Measurements from ENCODE around the gene RGS6.

RGS6 gene

DNA sequence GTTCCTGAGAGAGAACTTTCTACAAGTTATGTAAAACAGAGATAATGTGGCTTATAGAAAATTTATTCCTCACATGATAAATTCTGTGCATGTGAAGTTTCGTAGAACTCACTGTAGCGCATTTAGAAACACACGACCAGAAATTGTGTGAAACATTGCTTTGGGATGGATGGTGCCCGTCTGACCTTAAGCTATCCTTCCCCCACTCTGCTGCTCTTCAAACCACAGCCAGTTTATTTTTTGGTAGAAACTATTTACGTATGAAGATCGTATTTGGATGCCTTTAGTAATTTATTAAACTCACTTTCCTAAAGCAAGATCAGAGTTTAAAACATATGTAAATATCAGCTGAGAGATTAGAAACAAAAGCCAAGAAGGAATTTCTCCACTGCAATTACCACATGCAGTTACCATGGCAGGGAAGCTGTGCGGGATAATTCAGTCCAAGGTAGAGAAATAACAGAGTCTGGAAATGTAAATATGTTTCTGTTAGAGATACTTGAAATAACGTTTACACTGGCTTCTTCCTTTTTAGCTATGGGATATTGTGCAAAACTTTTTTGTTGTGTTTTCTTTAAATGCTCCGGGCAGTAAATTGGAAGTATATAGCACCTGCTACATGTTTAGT is 382.7 kb downstream of the RGS6 start:
- ATAC-seq = no peak
- no peak for DNase-seq

DNA sequence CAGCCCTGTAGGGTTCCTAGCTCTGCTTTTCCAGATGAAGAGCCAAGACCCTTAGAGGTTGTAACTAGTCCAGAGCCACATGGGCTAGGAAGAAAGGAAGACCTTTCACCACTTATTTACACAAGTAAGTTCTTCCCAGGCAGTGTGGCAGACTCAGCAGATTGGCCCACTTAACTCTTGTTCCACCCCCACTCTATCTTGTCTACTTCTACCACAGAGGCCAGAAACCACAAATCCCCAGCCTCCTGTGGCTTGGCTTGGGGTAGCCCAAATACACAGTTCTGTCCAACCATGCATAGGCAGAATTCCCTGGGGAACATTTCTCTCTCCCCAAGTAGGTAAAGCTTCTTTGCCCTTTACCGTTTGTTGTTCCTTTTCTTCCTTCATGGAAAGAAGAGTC is 383.5 kb downstream of the RGS6 start:
- ATAC-seq = no peak

DNA sequence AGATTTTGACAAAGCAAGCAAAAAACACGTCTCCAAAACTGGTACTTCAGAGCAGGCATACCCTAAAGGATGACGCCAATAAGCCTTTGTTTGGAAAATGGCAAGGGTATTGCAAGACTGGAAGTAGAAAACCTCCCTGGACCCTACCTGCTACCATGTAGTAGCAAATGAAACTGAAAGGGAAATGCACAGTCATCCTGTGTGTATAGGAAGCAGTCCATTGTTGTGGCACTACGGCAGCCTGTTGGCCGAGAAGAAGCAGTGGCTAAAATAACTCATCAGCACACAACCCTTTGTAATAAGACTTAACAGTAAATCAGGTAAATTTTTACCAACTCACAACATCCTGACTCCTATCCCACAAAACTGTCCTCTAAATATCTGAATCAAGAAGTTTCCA is 386.4 kb downstream of the RGS6 start:
- no peak for DNase-seq
- ATAC-seq = peak; percentile 72

More for the DNA sequence above, 383.5 kb downstream of the RGS6 start:
- no peak for DNase-seq

DNA sequence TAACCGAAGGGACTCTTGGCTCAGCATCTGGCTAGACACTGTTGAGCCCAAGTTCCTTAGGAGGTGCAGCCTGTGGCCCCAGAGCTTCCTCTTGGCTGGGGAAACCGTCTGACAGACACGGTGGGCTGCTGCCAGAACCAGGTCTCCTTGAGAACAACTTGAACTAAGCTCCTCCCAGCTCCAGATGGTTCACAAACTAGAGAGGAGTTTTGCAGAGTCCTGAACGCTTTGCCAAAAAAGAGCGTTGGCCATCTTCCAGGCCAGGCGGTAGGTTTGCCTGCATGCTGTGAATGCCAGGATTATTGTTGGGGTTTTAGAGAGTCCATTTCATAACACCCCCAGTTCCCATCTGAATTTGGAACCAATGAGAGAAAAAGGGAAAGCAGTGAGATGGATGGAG is 399.8 kb downstream of the RGS6 start:
- no peak for DNase-seq
- no peak for ATAC-seq

DNA sequence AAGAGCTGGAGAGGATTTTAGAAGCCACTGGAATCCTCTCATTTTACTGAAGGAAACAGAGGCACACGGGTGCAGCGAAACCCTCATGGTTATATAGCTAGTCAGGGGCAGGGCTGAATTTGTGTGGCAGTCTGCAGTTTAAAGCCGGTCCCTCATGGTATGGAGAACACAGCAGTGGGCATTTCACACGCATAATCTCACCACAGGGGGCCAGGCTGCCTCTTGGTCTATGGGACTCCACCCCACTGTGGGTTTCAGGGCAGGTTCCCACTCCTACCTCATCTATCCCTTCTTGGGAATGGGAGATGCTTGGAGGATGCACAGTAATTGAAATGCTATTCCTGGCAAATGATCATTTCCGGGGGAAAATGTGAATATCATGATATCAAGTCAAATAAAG is 400.6 kb downstream of the RGS6 start:
- no peak for DNase-seq
- ATAC-seq = no peak

DNA sequence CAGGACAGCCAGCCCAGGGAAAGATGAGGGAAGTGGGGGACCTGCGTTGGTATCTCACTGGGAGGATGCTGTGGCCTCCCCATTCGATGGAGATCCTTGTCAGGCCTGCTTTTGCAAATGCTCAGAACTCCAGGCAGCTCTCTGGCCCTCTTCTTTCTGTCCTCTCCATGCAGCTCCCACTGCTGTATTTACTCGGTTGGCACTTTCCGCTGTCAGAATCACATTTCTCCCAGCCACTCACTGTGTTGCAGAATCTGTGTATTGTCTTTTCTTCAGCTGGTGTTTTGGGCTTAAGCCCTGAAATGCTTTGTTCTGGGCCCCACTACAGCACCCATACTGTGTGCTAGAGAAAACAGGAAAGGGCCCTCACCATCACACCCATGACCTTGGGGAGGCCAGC is 401.1 kb downstream of the RGS6 start:
- no peak for ATAC-seq
- DNase-seq = no peak

DNA sequence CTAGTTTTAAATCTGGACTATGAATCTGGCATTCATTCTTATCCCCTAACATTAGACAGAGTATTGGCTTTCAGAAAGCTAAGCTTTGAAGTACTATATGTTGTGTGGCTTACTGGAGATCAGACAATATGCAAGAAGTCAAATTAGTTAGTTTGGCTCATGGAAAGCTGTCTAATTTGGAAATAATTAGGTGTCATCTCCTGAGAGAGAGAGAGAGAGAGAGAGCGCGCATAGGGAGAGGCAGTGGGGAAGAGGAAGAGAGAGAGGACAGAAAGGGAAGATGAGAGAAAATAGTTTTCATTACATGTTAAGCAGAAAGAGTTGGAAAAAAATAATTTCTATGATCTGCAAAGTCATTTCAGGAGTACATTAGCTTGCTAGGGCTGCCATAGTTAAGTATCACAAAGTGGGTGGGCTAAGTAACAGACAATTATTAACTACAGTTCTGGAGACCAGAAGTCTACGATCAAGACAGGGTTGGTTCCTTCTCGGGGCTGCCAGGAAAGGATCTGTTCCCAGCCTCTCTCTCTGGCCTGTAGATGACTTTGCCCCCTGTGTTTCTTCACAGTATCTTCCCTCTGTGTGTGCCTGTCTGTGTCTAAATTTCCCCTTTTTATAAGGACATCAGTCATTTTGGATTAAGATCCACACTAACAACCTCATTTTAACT is 404.2 kb downstream of the RGS6 start:
- DNase-seq = no peak
- no peak for ATAC-seq

DNA sequence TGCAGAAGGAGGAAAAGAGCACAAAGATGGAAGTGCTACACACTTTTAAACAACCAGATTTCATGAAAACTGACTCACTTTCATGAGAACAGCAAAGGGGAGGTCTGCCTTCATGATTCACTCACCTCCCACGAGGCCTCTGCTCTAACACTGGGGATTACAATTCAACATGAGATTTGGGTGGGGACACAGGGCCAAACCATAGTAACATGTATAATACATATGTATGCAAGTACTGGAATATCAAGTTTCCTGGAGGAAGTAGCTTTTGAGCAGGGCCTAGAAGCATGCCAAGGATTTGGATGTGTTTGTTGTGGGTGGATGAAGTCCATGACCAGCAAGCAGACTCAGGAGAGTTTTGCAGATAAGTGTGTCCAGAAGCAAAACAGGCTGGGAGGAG is 409.0 kb downstream of the RGS6 start:
- no peak for DNase-seq
- ATAC-seq = no peak

DNA sequence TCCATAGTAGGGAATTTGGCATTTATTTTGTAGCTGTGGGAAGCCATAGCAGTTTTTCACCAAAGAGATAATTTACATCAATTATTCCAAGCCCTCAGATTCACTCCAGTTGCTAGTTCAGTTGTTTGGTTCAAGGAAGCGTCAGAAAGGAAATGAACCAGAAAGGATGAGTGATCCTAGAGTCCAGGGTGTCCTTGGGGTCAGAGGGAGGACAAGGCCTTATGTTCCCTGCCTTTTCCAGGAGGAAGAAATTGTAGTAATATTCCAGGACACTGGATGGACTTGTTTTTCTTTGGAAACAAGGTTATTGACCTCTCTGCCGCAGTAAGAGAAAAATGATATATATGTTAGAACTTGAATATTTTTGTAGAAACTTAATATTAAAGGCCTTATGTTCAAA is 409.5 kb downstream of the RGS6 start:
- no peak for ATAC-seq
- DNase-seq = no peak

DNA sequence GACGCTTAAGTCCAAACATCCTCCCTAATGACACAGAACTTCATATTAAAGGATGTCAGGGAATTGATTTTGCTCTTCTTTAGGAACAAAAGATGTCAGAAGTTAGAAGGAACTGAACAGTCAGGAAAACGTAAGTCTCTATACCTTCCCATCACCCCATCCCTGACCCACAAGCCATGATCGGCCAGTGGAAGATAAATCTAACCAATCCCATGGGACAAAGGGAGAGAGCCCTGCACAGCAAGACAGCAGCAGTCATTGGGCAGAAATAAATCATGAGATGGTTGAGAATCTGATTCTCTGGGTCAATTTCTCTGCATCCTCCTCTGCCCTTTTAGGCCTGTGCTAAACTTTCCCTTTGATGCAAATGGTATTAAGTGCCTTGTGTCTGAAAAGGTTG is 414.9 kb downstream of the RGS6 start:
- DNase-seq (no peak), ATAC-seq (no peak)

DNA sequence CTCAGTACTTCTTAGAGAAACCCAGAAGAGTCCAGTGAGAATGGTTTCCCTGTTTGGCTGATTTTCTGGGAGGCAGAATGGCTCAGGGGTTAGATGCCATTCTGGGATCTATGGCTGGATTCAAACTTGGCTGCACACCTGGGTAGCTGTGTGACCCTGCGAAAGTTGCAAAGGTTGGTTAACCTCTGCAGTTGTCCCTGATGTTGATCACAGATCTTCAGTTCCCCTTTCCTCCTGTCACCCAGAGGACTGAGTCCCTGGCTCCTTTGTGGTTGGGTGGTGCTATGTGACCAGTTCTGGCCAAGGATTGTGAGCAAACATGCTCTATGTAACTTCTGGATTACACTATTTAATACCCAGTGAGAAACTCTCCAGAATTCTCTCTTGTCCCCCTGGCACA is 418.0 kb downstream of the RGS6 start:
- DNase-seq (no peak), ATAC-seq (no peak)

DNA sequence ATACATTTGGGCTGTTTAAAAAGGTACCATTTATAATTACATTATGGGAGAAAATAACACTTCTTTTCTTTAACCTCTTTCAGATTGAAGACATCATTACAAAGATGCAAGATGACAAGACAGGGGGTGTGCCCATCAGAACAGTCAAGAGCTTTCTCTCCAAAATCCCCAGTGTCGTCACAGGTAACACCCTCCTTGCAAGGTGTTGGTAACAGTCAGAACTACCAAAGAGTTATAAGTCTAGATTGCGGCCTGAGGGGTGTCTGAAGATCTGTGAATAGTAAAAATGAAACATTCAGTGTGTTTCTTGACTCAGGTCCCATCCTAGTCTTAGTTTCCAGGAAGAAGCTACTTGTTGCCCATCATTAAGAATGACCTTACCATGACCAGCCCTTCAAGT is 419.8 kb downstream of the RGS6 start:
- no peak for DNase-seq
- ATAC-seq = no peak

DNA sequence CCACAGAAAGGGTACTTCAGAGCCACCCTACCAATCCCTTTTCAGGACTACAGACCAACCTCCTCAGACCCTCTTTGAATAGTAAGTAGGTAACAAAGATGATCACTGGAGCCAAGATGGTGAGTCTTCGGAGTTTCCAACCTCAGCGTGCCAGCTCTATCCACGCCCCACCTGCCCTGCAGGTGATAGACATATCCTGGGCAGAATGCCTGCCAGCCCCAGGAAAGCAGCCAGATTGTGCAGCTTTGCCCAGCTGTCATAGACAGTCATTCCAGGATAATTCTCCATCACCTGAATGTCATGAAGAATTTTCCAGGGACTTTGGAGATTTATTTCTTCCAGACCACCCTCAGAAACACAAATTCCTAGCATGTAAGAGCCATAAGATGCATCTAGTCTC is 434.4 kb downstream of the RGS6 start:
- no peak for ATAC-seq
- DNase-seq = no peak

DNA sequence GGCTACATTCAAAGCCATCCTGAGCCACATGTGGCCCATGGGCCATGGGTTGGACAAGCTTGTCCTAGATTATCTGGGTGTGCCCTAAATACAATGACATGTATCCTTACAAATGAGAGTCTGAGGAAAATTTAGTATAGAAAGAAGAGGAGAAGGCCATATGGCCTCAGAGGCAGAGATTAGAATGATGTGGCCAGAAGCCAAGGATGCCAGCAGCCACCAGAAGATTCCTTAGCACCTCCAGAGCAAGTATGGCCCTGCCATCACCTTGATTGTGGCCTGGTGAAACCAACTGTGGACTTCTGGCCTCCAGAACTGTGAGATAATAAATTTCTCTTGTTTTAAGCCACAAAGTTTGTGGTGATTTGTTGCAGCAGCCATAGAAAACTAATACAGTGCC is 436.9 kb downstream of the RGS6 start:
- ATAC-seq (no peak), DNase-seq (no peak)

DNA sequence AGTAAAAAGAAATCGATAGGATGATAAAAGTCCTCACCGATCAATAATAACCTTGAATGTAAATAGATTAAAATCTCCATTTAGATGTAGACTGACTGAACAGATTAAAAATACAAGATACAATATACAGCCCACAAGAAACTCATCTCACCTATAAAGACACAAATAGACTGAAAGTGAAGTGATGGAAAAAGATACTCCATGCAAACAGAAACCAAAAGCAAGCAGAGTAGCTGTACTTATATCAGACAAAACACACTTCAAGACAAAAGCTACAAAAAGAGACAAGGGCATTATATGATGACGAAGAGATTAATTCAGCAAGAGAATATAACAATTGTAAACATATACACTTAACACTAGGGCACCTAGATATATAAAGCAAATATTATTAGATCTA is 444.8 kb downstream of the RGS6 start:
- no peak for ATAC-seq
- DNase-seq = no peak

DNA sequence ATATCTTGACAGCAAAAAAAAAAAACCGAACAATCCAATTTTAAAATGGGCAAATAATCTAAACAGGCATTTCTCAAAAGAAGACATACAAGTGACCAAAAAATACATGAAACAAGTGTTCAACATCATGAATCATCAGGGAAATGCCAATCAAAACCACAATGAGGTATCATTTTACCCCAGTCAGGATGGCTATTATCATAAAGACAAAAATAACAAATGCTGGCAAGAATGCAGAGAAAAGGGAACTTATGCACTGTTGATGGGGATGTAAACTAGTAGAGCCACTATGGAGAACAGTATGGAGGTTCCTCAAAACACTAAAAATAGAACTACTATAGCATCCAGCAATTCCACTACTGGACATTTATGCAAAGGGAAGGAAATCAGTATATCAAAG is 448.2 kb downstream of the RGS6 start:
- DNase-seq (no peak), ATAC-seq (no peak)

DNA sequence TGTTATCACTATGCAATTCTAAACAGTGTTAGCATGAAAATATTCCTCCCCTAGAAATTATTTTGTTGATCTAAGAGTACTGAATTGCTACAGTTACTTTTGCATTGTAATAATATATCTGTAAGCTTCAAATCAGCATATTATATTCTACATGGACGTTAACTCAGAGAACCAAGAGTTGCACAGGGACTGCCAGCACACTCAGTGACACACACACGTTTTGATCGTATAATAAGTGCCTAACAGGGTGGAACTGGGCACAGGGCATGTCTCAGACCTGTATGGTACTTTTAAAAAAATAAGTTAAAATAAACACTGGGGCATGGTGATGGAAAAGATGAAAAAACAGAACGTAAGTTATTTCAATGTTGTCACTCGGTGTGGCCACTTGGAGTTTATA is 451.6 kb downstream of the RGS6 start:
- DNase-seq = no peak
- ATAC-seq = no peak

DNA sequence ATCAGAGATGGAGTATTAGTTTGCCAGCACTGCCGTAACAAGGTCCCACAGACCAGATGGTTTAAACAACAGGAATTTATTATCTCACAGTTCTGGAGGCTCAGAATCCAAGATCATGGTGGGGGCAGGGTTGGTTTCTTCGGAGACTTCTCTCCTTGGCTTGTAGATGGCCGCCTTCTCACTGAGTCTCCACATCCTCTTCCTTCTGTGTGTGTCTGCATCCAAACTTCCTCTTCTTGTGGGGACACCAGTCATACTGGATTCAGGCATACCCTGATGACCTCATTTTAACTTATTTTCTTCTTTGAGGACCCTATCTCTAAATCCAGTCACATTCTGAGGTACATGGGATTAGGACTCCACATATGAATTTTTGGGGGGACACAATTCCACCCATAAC is 455.5 kb downstream of the RGS6 start:
- ATAC-seq (no peak), DNase-seq (no peak)

DNA sequence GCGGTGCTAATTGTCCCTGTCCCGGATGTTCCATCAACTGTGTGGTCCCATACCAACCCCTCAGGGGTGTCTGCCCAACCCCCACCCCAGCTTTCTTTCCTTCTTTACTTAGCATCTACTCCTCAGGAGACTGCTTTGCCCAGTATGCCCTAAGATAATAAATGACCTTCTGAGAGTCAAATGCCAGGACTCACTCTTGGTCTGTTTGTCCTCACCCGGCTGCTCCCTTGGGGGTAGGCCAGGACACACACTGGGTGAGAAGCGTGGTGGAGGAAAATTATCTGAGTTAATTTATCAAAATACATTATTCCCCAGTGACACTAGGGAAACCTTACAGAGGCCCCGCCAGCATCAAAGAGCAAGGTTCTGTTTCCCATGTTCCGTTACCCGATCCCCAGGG is 457.0 kb downstream of the RGS6 start:
- no peak for DNase-seq
- ATAC-seq = no peak

DNA sequence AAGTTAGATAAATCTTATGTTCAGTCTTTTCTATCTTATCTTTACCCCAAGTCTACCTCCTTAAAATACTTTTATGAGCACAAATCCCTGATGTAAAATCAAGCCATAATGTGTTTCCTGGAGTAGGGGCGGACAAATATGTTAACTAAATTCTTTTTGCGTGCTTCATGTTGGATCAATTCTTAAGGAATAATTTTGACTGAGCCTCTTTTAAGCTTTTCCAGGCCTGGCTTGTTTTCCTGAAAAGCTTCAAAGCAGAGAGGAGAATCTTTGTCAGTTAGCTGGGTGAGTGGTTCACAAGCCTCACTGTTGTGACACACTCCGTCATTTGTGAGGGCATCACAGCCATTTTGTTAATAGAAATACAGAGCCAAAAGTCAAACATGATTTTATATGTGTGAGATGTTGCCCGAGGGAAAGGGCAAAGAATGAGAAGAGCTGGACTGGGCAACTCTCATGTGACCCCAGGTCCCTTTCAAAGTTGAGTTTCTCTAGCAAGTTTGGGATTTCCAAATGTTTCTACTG is 468.9 kb downstream of the RGS6 start:
- DNase-seq (no peak), ATAC-seq (no peak)

DNA sequence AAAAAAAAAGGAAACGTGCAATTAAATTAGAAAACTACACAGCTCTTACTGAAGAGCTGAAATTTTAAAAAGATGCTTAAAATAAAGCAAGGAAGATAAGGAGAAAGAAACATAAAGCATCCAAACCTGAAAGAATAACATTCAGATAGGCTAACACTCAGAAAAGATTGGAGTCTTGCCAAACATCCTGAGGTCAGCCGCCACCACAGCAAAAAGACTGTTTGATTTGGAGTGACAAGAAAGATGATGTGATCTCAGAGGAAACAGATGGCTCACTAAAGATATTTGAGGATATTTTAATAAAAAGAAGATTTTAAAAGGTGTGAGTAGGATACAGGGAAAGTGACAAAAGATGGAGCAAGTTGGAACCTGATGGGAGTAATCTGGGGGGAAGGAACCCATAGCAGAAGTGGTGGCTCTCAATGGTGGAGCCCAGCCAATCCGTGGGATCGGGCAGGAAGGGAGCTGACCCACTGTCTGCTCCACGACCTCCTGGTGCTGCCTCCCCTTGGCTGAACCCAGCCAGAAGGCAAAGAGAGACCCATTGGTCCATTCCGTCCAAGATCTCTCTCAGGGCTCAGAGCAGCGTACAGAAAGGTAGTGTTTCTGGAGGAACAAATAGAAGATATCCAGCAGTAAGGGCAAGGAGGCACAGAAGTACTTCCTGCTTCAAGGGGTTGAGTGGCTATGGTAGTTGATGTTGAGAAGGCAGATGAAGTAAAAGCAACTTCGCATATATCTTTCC is 469.6 kb downstream of the RGS6 start:
- ATAC-seq = no peak
- no peak for DNase-seq

DNA sequence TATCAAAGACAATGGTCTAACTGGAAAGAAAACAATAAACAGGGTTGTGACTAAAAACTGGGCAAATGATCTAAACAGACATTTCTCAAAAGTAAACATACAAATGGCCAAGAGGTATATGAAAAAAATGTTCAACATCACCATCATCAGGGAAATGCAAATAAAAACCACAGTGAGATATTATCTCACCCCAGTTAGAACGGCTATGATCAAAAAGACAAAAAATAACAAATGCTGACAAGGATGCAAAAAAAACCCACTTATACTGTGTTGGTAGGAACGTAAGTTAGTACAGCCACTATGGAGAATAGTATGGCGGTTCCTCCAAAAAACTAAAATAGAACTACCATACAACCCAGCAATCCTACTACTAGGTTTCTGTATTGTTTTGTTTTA is 470.1 kb downstream of the RGS6 start:
- ATAC-seq = no peak
- no peak for DNase-seq

DNA sequence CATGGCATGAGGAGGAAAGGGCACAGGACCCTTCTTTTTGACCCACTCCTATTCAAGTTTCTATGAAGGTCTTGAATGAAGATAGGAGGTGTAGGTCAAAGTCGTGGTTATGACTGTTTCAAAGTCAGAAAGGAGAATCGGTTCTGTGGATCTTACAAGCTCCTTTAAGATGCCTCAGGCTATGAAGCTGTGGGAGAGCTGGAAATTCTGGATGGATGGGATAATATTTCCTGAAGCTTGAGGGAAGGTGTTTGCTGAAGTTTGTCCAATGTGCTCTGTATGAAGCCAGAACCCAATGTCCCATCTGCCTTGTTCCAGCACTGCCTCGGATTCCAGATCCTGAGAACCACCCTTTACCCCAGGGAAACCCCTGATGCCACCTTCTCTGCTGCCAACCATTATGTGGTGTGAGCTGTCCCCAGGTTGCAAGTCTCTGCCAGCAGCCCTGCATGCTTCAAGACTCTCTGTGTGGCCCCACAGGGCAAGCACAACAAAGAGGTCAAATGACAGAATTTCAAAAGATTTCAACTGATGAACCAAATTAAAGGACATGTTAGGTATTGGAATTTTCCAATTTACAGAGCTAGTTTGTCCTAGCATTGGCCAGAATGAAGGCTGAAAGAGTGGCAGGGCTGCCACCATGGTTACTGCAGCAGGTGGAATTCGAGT is 472.0 kb downstream of the RGS6 start:
- ATAC-seq (no peak), DNase-seq (no peak)
